ENCODE data around the gene KRT35.
"Not testable (repeated sequence)": the region's sequence is repeated elsewhere in the genome, so short reads cannot be mapped to it uniquely, and the experiment has no call there.

DNA sequence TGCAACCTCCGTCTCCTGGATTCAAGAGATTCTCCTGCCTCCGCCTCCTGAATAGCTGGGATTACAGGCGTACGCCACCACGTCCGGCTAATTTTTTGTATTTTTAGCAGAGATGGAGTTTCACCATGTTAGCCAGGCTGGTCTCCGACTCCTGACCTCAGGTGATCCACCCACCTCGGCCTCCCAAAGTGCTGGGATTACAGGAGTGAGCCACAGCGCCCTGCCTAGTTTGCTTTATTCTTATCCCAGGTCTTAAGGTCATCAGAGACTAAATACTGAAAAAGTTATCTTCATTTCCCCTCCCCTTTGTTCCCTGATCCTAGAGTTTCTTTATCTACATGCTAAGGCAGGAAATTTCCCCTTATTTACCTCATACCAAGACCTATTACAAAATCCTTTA is 50.6 kb downstream of the KRT35 start:
- TF ChIP-seq, protein P1, sequence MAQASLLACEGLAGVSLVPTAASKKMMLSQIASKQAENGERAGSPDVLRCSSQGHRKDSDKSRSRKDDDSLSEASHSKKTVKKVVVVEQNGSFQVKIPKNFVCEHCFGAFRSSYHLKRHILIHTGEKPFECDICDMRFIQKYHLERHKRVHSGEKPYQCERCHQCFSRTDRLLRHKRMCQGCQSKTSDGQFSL (CRISPR knock-in tag; IDR thresholded peaks at IDR 0.05) = not testable (repeated sequence)
- TF ChIP-seq SIN3A (IDR thresholded peaks at IDR 0.05; ENCODE audit: borderline replicate concordance, low read depth, low read length); POLR2A (IDR thresholded peaks at IDR 0.05; ENCODE audit: insufficient read depth in 1 of 2, low read depth in 2 of 2, low read length in 2 of 2): not testable (repeated sequence)
- TF ChIP-seq, protein P2, sequence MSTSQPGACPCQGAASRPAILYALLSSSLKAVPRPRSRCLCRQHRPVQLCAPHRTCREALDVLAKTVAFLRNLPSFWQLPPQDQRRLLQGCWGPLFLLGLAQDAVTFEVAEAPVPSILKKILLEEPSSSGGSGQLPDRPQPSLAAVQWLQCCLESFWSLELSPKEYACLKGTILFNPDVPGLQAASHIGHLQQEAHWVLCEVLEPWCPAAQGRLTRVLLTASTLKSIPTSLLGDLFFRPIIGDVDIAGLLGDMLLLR (CRISPR knock-in tag; IDR thresholded peaks at IDR 0.05) = not testable (repeated sequence)
- TF ChIP-seq, protein P3, sequence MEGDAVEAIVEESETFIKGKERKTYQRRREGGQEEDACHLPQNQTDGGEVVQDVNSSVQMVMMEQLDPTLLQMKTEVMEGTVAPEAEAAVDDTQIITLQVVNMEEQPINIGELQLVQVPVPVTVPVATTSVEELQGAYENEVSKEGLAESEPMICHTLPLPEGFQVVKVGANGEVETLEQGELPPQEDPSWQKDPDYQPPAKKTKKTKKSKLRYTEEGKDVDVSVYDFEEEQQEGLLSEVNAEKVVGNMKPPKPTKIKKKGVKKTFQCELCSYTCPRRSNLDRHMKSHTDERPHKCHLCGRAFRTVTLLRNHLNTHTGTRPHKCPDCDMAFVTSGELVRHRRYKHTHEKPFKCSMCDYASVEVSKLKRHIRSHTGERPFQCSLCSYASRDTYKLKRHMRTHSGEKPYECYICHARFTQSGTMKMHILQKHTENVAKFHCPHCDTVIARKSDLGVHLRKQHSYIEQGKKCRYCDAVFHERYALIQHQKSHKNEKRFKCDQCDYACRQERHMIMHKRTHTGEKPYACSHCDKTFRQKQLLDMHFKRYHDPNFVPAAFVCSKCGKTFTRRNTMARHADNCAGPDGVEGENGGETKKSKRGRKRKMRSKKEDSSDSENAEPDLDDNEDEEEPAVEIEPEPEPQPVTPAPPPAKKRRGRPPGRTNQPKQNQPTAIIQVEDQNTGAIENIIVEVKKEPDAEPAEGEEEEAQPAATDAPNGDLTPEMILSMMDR (CRISPR knock-in tag; IDR thresholded peaks at IDR 0.05) = not testable (repeated sequence)
